ENCODE data around the gene RBBP6. TPM values are rescaled to one million over a fixed set of nuclear protein-coding genes. Genes with fewer than 3 reads are reported as not detected.

The RBBP6 gene
- total RNA-seq, 1 experiment from 2014 or later: 54.8 TPM

- no peaks in the 10 kb centered on the region for H3K36me3 Mint-ChIP-seq (ENCODE audit: insufficient read depth in 1 of 3, low read depth in 3 of 3)
- Histone ChIP-seq H3K79me2 (ENCODE audit: insufficient read depth, low read length) (no peaks in the 10 kb centered on the region), H3K9me3 (ENCODE audit: control insufficient read depth, low read depth, low read length) (no peaks in the 10 kb centered on the region), H3K23me2 (ENCODE audit: insufficient read length, low read depth, low read length, poor library complexity, severe bottlenecking) (no peaks in the 10 kb centered on the region), H2AK5ac (ENCODE audit: insufficient read length, low read length) (no peak overlapping the region), H3K4me2 (ENCODE audit: insufficient read depth, insufficient read length, low read length) (no peak overlapping the region), H4K8ac (replicated peaks; ENCODE audit: insufficient read length, low read depth, low read length) (no peak overlapping the region), H2BK15ac (ENCODE audit: low read depth, low read length) (no peak overlapping the region), H3K27ac (ENCODE audit: insufficient read length, low read depth, low read length) (no peak overlapping the region), H3K18ac (ENCODE audit: insufficient read length, low read depth, low read length) (no peak overlapping the region), H3K79me1 (ENCODE audit: insufficient read depth, low read depth, low read length, poor library complexity, severe bottlenecking) (no peaks in the 10 kb centered on the region), H4K5ac (ENCODE audit: insufficient read length, low read depth, low read length) (no peak overlapping the region), H3K4me1 (ENCODE audit: insufficient read depth, low read length) (no peaks in the 10 kb centered on the region), H2BK12ac (ENCODE audit: insufficient read length, low read depth, low read length) (no peak overlapping the region), H2BK5ac (ENCODE audit: insufficient read length, low read length) (no peak overlapping the region), H3T11ph (ENCODE audit: low read length) (no peak overlapping the region), H3K23ac (ENCODE audit: insufficient read length, low read depth, low read length) (no peak overlapping the region), H3K27me3 (ENCODE audit: insufficient read depth, low read length) (no peaks in the 10 kb centered on the region), H4K91ac (ENCODE audit: insufficient read length, low read depth, low read length) (no peak overlapping the region), H3K14ac (ENCODE audit: insufficient read depth, low read length) (no peak overlapping the region), H2BK20ac (ENCODE audit: low read depth, low read length, poor library complexity, severe bottlenecking) (no peak overlapping the region), H4K20me1 (ENCODE audit: control insufficient read depth, insufficient read depth, insufficient read length) (no peaks in the 10 kb centered on the region), H2AFZ (ENCODE audit: low read length) (no peak overlapping the region), H2BK120ac (ENCODE audit: low read depth, low read length, poor library complexity, severe bottlenecking) (no peak overlapping the region), H3K56ac (ENCODE audit: insufficient read length, low read depth, low read length) (no peak overlapping the region), H3K9ac (ENCODE audit: extremely low read depth, insufficient read length, low read length) (no peak overlapping the region), H3K4ac (ENCODE audit: low read depth, low read length) (no peak overlapping the region)
- H3K4me1 Mint-ChIP-seq: peaks cover 0 to 4% of the 10 kb centered on the region in 2 experiments; a peak in 1 of 4 replicates
- peak; percentile 1 for DNase-seq
- TF ChIP-seq CTCF (conservative IDR thresholded peaks at IDR 0.05): no peak
- no peak overlapping the region; a peak in 1 of 5 replicates for H3K4me3 Mint-ChIP-seq
- H3K9me3 Mint-ChIP-seq: no peaks in the 10 kb centered on the region
- no peak overlapping the region for H3K27ac Mint-ChIP-seq
- no CpG with 5 or more reads among the region's 4 CpGs for WGBS (ENCODE audit: extremely low coverage, insufficient read length, low lambda C conversion rate)
- H3K27me3 Mint-ChIP-seq (ENCODE audit: low read depth): peaks cover 3% of the 10 kb centered on the region
Measured at GRCh38 chr16:24524855-24525677, 14.3 kb upstream of the RBBP6 start.

Data from H9 (cell line).